PC-3 (cell line): ENCODE results near the gene OVAAL. TPM values are rescaled to one million over a fixed set of nuclear protein-coding genes. Genes with fewer than 3 reads are reported as not detected.

Source experiments
- ATAC-seq: fragments of 200-7000 bp; cut with Tn5 transposase; 2 replicates; pipeline ENCODE4 v1.9.1; 2020; ENCODE audit warnings: mild to moderate bottlenecking, moderate library complexity
- BruUV-seq: library from RNA; stranded (reverse); fragments of 400-500 nt; replicated peaks from 2 replicates; lab custom pipeline; 2021; lab: Mats Ljungman, UMichigan
- CTCF ChIA-PET: fragments of 300-600 bp; sonication (Branson Sonifier 250); formaldehyde crosslinking; loops from one replicate; lab custom pipeline; 2022; ENCODE audit warnings: antibody characterized with exemption; lab: Charles Lee
- POLR2A ChIA-PET: fragments of 300-600 bp; sonication (Branson Sonifier 250); formaldehyde crosslinking; loops from one replicate; lab custom pipeline; 2022; ENCODE audit warnings: antibody characterized with exemption; ENCODE audit not compliant: unreplicated experiment; lab: Charles Lee
- DNase-seq: peaks from one replicate; pipeline ENCODE4 v3.0.0-alpha.2; 2015
- H2AFZ ChIP-seq: fragments of 300-600 bp; sonication (generic); 2 replicates; pipeline ENCODE4 v1.6.0; 2016; ENCODE audit warnings: antibody characterized with exemption, low read length
- H3F3A ChIP-seq: fragments of 300-600 bp; sonication (generic); one replicate; pipeline ENCODE4 v1.6.0; 2017; ENCODE audit warnings: antibody characterized with exemption, low read length, control low read depth, mild to moderate bottlenecking; ENCODE audit not compliant: unreplicated experiment
- H3K27ac ChIP-seq: fragments of 300-600 bp; sonication (generic); 2 replicates; pipeline ENCODE4 v1.5.1; 2016; ENCODE audit warnings: mild to moderate bottlenecking, low read length
- H3K27me3 ChIP-seq: fragments of 300-600 bp; sonication (generic); 2 replicates; pipeline ENCODE4 v1.6.1; 2016; ENCODE audit warnings: low read length, mixed read lengths
- H3K36me3 ChIP-seq: fragments of 300-600 bp; sonication (generic); 2 replicates; pipeline ENCODE4 v1.6.1; 2016; ENCODE audit warnings: low read depth, mixed run types, low read length, mixed read lengths
- H3K4me1 ChIP-seq: fragments of 300-600 bp; sonication (generic); 2 replicates; pipeline ENCODE4 v1.5.1; 2016; ENCODE audit warnings: low read length; ENCODE audit not compliant: insufficient read depth
- H3K4me2 ChIP-seq: fragments of 300-600 bp; sonication (generic); 2 replicates; pipeline ENCODE4 v1.6.0; 2016; ENCODE audit warnings: low read length
- H3K4me3 ChIP-seq: fragments of 300-600 bp; sonication (generic); 2 replicates; pipeline ENCODE4 v1.5.1; 2016; ENCODE audit warnings: mild to moderate bottlenecking, low read length, mixed read lengths
- H3K79me2 ChIP-seq: fragments of 300-600 bp; sonication (generic); 2 replicates; pipeline ENCODE4 v1.6.1; 2017; ENCODE audit warnings: low read length, mixed read lengths
- H3K9ac ChIP-seq: fragments of 300-600 bp; sonication (generic); 2 replicates; pipeline ENCODE4 v1.6.0; 2016; ENCODE audit warnings: mild to moderate bottlenecking, low read length
- H3K9me2 ChIP-seq: fragments of 300-600 bp; sonication (generic); replicated peaks from 2 replicates; pipeline ENCODE4 v1.6.1; 2016; ENCODE audit warnings: mixed run types, low read length, mixed read lengths
- H3K9me3 ChIP-seq: fragments of 300-600 bp; sonication (generic); 2 replicates; pipeline ENCODE4 v1.6.1; 2016; ENCODE audit warnings: low read length, mixed read lengths
- H4K20me1 ChIP-seq: fragments of 300-600 bp; sonication (generic); 2 replicates; pipeline ENCODE4 v1.6.1; 2016; ENCODE audit warnings: low read length, mixed read lengths
- CTCF ChIP-seq: fragments of 300-600 bp; sonication (generic); conservative IDR thresholded peaks from 2 replicates; pipeline ENCODE4 v1.5.1; 2017; ENCODE audit warnings: antibody characterized with exemption, low read depth, mild to moderate bottlenecking, low read length
- EZH2 ChIP-seq: fragments of 300-600 bp; sonication (generic); IDR thresholded peaks from one replicate; pipeline ENCODE4 v1.6.1; 2017; ENCODE audit warnings: antibody characterized with exemption, mild to moderate bottlenecking, low read length; ENCODE audit not compliant: unreplicated experiment
- EZH2phosphoT487 ChIP-seq: fragments of 300-600 bp; sonication (generic); IDR thresholded peaks from 2 replicates; pipeline ENCODE4 v1.6.1; 2018; ENCODE audit warnings: mild to moderate bottlenecking, antibody characterized with exemption, low read length, borderline replicate concordance
- intact Hi-C: fragments of 100-400 bp; cut with micrococcal nuclease; formaldehyde crosslinking; loops from 2 replicates; pipeline ENCODE4 v1.9.0; 2023
- total RNA-seq: library from RNA; depleted of rRNA; stranded (reverse); fragments of >200 nt; gene quantifications from 2 replicates; pipeline ENCODE4 v1.2.3, GENCODE V29; 2014; rRNA removed

OVAAL gene
- total RNA-seq, 1 experiment from 2014 or later, result not detected

GRCh38 chr1:180614730-180615129 lies 56.0 kb downstream of the OVAAL start:
- Histone ChIP-seq H3K4me3 (no peak overlapping the region), H3K27ac (no peak overlapping the region), H3K9ac (no peak overlapping the region), H3F3A (no peaks in the 10 kb centered on the region), H3K9me2 (no peaks in the 10 kb centered on the region), H3K79me2 (no peaks in the 10 kb centered on the region), H3K27me3 (no peaks in the 10 kb centered on the region; the same call in 1 of the 2 replicates), H2AFZ (no peak overlapping the region), H3K4me2 (no peak overlapping the region), H3K4me1 (no peaks in the 10 kb centered on the region; the same call in 1 of the 2 replicates), H3K36me3 (no peaks in the 10 kb centered on the region), H4K20me1 (no peaks in the 10 kb centered on the region), H3K9me3 (no peaks in the 10 kb centered on the region)
- TF ChIP-seq CTCF (no peak), EZH2phosphoT487 (no peak), EZH2 (no peak)
- DNase-seq (no peak), ATAC-seq (no peak)
- BruUV-seq, result no TSS peak
- ChIA-PET POLR2A (no interaction called here), CTCF (no interaction called here)
- intact Hi-C loops, result no loop called here

DNA sequence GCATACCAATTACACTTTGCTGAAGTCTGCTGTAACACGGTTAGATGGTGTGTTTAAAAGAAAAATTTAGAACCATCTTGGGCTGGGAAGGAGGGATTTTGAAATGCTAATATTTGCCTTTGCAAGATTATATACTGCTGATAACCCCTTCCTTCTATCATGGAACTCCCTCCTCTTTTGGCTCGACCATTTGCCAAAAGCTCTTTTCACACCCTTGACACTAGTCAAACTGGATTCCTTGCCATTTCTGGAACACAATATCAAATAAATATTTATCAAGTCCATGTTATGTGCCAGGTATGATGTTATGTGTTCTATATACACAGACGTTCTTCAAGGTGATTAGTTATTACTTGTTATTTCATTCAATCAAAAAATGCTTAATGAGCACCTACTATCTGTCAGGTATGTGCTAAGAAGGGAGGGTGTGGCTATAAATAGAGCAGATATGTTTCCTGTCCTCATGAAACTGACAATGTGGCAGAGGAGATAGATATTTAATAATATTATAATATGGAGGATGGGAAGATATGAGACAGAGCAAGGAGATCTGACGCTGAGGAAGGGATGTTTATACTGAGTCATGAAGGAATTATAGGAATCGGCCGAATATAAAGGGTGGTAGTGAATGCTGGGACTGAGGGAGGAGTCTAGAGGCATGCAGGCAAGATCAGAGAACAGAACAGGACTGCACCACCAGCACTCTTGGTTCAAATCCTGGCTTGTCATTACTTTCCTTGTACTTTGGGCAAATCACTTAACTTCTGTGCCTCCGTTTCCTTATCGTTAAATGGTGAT lies 56.9 kb downstream of the OVAAL start:
- no peaks in the 10 kb centered on the region; the same call in 1 of the 2 replicates for H3K4me1 ChIP-seq
- BruUV-seq, result no TSS peak
- no peak for ATAC-seq
- H3K79me2 ChIP-seq, result no peaks in the 10 kb centered on the region
- no peak for TF ChIP-seq CTCF
- no peak for TF ChIP-seq EZH2
- no peak for TF ChIP-seq EZH2phosphoT487
- H3K27me3 ChIP-seq, result no peaks in the 10 kb centered on the region; the same call in 1 of the 2 replicates
- H3K4me2 ChIP-seq, result no peak overlapping the region
- H3K4me3 ChIP-seq, result no peak overlapping the region
- no peaks in the 10 kb centered on the region for H3F3A ChIP-seq
- no peak overlapping the region for H3K27ac ChIP-seq
- H4K20me1 ChIP-seq, result no peaks in the 10 kb centered on the region
- POLR2A ChIA-PET, result no interaction called here
- no peaks in the 10 kb centered on the region for H3K36me3 ChIP-seq
- intact Hi-C loops, result no loop called here
- no peak overlapping the region for H3K9ac ChIP-seq
- DNase-seq, result no peak
- CTCF ChIA-PET, result no interaction called here
- H2AFZ ChIP-seq, result no peak overlapping the region
- no peaks in the 10 kb centered on the region for H3K9me2 ChIP-seq
- no peaks in the 10 kb centered on the region for H3K9me3 ChIP-seq

Other genes starting within 250 kb of the OVAAL start
- 43.3 and 69.6 TPM in 2 replicates for gene ACBD6, start 56.4 kb upstream of the OVAAL start, total RNA-seq
- gene XPR1, start 73.1 kb downstream of the OVAAL start, total RNA-seq, result 7.3 and 8.2 TPM in 2 replicates